Muscle layer of colon (tissue), 2 donors: ENCODE data around the gene PRDM16.

ENCODE experiments used
- H3K27ac ChIP-seq: one replicate; pipeline ENCODE4 v1.7.0; 2013; ENCODE audit warnings: low read depth, mild to moderate bottlenecking, low read length, moderate library complexity
- H3K27me3 ChIP-seq, 2 donors: one replicate each; pipeline ENCODE4 v1.7.0; 2013; ENCODE audit warnings: low read length in 2 of 2, mild to moderate bottlenecking in 2 of 2; ENCODE audit not compliant: insufficient read depth in 2 of 2, control insufficient read depth in 1 of 2
- H3K36me3 ChIP-seq: one replicate; pipeline ENCODE4 v1.7.0; 2013; ENCODE audit warnings: mild to moderate bottlenecking, low read length; ENCODE audit not compliant: insufficient read depth
- H3K4me1 ChIP-seq: one replicate; pipeline ENCODE4 v1.7.0; 2013; ENCODE audit warnings: mild to moderate bottlenecking, low read length; ENCODE audit not compliant: insufficient read depth
- H3K4me3 ChIP-seq, 2 donors: one replicate each; pipeline ENCODE4 v1.7.0; 2013; ENCODE audit warnings: low read length in 2 of 2, low read depth in 1 of 2, mild to moderate bottlenecking in 1 of 2, moderate library complexity in 1 of 2
- H3K9ac ChIP-seq: one replicate; pipeline ENCODE4 v1.7.0; 2013; ENCODE audit warnings: low read length
- H3K9me3 ChIP-seq: one replicate; pipeline ENCODE4 v1.7.0; 2013; ENCODE audit warnings: mild to moderate bottlenecking, low read length
- donor health status: abdominal sarcoma.
- donor health status: Adenocarcinoma of cecum.

PRDM16 gene

DNA sequence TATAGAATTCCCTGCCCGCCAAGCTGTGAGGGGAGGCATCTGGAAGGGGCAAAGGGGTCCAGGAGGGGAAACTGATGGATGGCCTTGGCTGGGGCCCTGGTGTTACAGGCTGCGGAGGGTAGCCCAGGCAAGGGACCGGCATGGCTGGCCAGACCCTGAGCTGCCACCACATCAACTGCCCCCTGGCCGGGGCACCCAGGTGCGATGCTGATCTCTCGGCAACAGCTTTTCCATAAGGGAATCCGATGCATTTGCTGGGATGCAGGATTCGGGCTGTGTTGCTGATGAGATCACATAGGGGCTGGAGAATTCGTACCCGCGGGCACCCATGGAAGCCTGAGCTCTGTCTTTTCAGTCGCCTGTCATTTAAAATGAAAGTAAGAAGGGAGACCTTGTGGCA lies 73.7 kb downstream of the PRDM16 start:
- Histone ChIP-seq H3K4me3 (no peak overlapping the region), H3K9ac (no peak overlapping the region), H3K27me3 (peaks cover 29 to 76% of the 10 kb centered on the region in 2 donors), H3K27ac (no peak overlapping the region), H3K36me3 (no peaks in the 10 kb centered on the region), H3K9me3 (no peaks in the 10 kb centered on the region), H3K4me1 (peaks cover 11% of the 10 kb centered on the region)

DNA sequence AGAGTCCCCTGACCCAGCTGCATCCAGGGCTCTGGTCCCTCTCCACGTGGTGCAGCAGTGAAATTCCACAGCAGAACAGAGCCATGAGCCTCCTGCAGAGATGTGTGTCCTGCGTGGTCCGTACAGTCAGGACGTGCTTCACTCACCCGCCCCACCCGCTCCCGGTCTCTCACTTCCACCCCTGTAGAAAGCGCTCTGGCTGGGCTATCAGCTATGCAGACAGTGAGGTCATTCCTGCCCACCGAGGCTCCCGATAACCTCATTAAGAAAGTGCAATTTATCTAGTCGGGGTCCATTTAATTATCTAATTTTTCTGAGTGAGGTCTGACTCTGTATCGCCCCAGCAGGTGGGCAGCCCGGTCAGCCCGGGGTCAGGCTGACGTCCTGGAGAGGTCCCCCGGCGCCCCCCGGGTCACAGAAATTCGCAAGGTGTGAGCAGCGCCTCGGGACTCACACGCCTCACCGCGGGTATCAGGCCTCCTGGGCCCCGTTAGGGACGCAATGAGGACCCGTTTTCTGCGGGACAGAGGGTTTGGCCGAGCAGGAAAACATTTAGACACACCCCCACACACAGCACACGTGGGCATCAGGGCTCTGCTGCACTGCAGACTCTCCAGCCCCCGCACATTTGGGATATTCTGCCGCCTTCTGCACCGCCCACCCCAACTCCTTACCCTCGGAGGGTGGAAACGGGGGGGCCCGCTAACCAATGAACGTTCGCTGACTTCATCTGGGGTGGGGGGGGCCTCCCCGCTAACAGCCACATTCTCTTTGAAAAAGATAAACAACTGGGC lies 76.7 kb downstream of the PRDM16 start:
- H3K4me1 ChIP-seq: no peaks in the 10 kb centered on the region
- no peaks in the 10 kb centered on the region for H3K9me3 ChIP-seq
- H3K27me3 ChIP-seq: peaks cover 19 to 56% of the 10 kb centered on the region in 2 donors
- no peaks in the 10 kb centered on the region for H3K36me3 ChIP-seq
- H3K9ac ChIP-seq: no peak overlapping the region
- no peak overlapping the region for H3K27ac ChIP-seq
- no peak overlapping the region for H3K4me3 ChIP-seq

DNA sequence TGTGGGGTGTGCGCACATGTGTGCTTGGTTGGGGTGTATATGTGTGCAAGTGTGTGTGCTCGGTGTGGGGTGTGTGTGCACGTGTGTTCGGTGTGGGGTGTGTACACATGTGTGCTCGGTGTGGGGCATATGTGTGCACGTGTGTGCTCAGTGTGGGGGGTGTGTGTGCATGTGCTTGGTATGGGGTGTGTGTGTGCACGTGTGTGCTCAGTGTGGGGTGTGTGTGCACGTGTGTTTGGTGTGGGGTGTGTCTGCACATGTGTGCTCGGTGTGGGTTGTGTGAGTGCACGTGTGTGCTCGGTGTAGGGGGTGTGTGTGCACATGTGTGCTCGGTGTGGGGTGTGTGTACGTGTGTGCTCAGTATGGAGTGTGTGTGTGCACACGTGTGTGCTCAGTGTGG lies 77.5 kb downstream of the PRDM16 start:
- Histone ChIP-seq H3K4me1 (no peaks in the 10 kb centered on the region), H3K4me3 (no peak overlapping the region), H3K36me3 (no peaks in the 10 kb centered on the region), H3K9me3 (no peaks in the 10 kb centered on the region), H3K9ac (no peak overlapping the region), H3K27me3 (peaks cover 12 to 49% of the 10 kb centered on the region in 2 donors), H3K27ac (no peak overlapping the region)

DNA sequence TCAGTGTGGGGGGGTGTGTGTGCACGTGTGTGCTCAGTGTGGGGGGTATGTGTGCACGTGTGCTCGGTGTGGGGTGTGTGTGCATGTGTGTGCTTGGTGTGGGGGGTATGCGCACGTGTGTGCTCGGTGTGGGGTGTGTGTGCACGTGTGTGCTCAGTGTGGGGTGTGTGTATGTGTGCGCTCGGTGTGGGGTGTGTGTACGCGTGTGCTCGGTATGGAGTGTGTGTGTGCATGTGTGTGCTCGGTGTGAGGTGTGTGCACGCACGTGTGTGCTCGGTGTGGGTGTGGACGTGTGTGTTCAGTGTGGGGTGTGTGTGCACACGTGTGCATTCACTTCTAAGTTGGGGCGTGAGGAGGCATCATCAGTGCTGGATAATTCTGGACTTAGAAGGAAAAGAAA lies 77.9 kb downstream of the PRDM16 start:
- peaks cover 10 to 45% of the 10 kb centered on the region in 2 donors for H3K27me3 ChIP-seq
- H3K27ac ChIP-seq: no peak overlapping the region
- H3K9me3 ChIP-seq: no peaks in the 10 kb centered on the region
- H3K4me3 ChIP-seq: no peak overlapping the region
- H3K9ac ChIP-seq: no peak overlapping the region
- H3K4me1 ChIP-seq: no peaks in the 10 kb centered on the region
- H3K36me3 ChIP-seq: no peaks in the 10 kb centered on the region

DNA sequence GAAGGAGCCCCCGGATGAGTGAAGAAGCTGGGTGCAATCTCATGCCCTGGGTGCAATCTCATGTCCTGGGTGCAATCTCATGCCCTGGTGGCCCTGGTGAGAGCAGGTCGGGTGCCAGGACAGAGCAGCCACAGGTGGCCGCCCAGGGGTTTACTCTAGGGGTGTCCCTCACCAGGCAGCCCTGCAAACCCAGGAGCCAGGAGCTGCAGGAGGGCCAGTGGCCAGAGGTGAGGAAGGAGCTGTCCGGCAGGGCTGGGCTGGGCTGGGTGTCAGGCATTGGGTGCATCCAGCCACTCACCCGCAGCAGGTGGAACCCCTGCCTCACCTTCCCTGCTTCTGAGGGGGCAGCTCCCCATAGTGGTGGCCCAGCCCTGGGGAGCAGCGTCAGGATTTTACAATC lies 79.2 kb downstream of the PRDM16 start:
- H3K27me3 ChIP-seq: peaks cover under 1 to 35% of the 10 kb centered on the region in 2 donors

DNA sequence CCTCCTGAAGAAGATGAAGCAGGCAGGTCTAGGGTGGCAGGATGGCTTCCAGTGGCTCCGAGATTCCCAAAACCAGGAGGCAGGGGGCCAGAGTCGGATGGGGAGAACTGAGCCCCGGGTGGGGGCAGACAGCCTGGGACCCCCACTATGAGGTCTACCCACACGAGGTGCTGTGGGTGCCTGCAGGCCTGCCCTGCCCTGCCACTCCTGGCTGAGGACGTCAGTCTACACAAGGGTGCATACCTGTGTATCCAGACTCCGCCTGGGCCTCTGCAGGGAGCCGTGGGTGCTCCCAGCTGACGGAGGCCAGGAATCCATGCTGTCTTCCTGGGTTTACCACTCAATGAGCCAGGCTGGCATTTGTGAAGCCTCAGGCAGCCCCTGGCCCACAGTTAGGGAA lies 80.3 kb downstream of the PRDM16 start:
- no peak overlapping the region for H3K27ac ChIP-seq

More for the DNA sequence above, 79.2 kb downstream of the PRDM16 start:
- Histone ChIP-seq H3K27ac (no peak overlapping the region), H3K9ac (no peak overlapping the region), H3K4me3 (no peak overlapping the region), H3K9me3 (no peaks in the 10 kb centered on the region), H3K36me3 (no peaks in the 10 kb centered on the region), H3K4me1 (no peaks in the 10 kb centered on the region)

DNA sequence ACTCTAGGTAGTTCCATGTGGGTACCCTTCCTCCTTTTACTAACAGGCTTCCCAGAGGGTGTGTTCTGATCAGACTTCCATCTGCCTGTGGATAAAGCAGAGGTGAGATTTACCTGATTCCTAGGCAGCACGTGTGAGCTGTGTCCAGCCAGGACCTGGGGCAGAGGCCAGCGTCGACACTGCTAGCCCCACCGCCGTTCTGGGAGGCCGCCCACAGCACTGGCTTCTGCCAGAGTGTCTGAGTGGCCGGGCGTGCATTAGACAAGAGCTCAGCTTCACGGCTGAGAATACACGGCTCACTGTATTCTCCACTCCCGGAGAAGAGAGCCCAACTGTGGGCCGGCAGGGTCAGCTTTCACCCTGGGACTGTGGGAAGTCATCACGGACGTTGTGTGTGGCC lies 82.5 kb downstream of the PRDM16 start:
- Histone ChIP-seq H3K27ac (no peak overlapping the region), H3K36me3 (no peaks in the 10 kb centered on the region), H3K27me3 (peaks cover 0 to 21% of the 10 kb centered on the region in 2 donors), H3K4me1 (no peaks in the 10 kb centered on the region), H3K9me3 (no peaks in the 10 kb centered on the region), H3K9ac (no peak overlapping the region), H3K4me3 (no peak overlapping the region)

More for the DNA sequence above, 80.3 kb downstream of the PRDM16 start:
- Histone ChIP-seq H3K9ac (no peak overlapping the region), H3K27me3 (peaks cover 0 to 33% of the 10 kb centered on the region in 2 donors), H3K36me3 (no peaks in the 10 kb centered on the region), H3K4me3 (no peak overlapping the region), H3K4me1 (no peaks in the 10 kb centered on the region), H3K9me3 (no peaks in the 10 kb centered on the region)

DNA sequence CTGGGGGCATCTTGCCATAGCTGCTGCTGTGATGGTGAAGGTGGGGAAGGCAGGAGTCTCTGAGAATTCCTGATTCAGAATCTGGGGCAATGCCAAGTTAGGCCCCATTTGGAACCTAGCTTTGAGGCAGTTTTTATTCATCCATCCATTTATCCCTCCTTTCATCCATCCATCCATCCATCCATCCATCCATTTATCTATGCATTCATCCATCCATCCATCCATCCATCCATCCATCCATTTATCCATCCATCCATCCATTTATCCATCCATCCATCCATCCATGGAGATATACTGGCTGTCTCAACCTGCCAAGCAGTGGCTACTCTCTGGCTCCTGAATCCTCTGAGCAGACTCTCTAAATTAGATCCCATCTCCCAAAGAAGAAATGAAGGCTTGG lies 83.1 kb downstream of the PRDM16 start:
- no peak overlapping the region for H3K27ac ChIP-seq
- H3K4me1 ChIP-seq: no peaks in the 10 kb centered on the region
- H3K9me3 ChIP-seq: no peaks in the 10 kb centered on the region
- no peak overlapping the region for H3K4me3 ChIP-seq
- peaks cover 0 to 27% of the 10 kb centered on the region in 2 donors for H3K27me3 ChIP-seq
- H3K36me3 ChIP-seq: no peaks in the 10 kb centered on the region
- H3K9ac ChIP-seq: no peak overlapping the region

DNA sequence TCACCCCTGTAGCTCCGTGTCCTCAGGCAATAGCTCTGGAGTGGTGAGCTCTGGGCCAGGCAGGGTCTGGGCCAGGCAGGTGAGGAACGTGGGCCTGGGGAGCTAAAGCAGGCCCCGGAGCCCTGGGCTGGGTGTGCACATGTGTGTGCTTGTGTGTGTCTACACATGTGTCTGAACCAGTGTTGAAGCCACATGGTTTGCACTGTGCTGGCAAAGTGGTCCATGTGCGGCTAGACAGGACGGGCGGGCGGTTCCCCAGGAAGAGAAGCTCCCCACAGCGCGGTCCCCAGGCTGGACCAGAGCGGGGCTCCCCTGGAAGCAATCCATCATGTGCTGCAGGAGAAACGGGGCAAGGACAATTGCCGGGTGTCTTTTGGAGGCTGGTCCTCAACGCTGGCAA lies 84.2 kb downstream of the PRDM16 start:
- Histone ChIP-seq H3K4me1 (no peaks in the 10 kb centered on the region), H3K36me3 (no peaks in the 10 kb centered on the region), H3K9me3 (no peaks in the 10 kb centered on the region), H3K9ac (no peak overlapping the region), H3K4me3 (no peak overlapping the region), H3K27ac (no peak overlapping the region), H3K27me3 (peaks cover 0 to 24% of the 10 kb centered on the region in 2 donors)

DNA sequence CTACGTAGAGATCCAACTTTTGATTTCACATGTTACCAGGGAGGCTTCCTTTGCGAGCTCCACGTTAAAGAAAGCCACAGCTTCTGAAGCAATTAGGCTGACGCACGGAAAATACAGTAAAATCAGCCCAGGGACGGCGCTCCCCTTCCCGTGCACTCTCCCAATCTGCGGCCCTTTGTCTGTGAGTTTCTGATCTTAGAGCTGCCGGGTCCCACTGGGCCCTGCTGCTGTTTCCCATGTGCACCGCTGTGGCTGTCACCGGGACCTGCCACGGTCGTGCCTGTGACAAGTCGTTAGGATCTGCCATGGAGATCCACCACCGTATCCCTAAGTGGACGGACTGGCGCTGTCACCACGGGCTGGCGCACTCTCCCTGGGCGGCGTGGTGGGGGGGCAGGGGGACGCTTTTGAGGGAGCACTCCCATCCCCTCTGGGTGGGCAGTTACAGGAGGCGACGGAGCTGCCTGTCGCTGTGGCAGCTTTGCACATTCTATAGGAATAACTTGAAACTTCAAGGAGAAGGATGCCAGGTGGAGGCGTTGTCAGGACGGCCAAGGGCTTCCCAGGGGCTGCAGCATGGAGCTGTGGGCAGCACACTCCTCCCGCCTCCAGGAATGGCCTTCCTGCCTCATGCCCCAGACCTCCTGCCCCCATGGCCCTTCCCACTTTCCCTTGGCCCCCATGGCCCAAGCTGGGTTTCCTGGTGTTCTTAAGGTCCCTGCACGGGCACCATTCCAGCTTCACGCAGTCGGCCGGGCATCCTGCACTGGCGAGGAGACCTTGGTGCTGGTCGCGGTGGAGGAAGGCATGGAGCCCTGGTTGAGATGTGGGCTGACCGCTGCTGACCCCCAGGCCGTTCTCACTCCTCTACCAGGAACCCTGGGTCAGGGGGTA lies 85.1 kb downstream of the PRDM16 start:
- Histone ChIP-seq H3K27me3 (peaks cover 0 to 19% of the 10 kb centered on the region in 2 donors), H3K36me3 (no peaks in the 10 kb centered on the region), H3K27ac (no peak overlapping the region), H3K9ac (no peak overlapping the region), H3K9me3 (no peaks in the 10 kb centered on the region), H3K4me1 (no peaks in the 10 kb centered on the region), H3K4me3 (no peak overlapping the region)

DNA sequence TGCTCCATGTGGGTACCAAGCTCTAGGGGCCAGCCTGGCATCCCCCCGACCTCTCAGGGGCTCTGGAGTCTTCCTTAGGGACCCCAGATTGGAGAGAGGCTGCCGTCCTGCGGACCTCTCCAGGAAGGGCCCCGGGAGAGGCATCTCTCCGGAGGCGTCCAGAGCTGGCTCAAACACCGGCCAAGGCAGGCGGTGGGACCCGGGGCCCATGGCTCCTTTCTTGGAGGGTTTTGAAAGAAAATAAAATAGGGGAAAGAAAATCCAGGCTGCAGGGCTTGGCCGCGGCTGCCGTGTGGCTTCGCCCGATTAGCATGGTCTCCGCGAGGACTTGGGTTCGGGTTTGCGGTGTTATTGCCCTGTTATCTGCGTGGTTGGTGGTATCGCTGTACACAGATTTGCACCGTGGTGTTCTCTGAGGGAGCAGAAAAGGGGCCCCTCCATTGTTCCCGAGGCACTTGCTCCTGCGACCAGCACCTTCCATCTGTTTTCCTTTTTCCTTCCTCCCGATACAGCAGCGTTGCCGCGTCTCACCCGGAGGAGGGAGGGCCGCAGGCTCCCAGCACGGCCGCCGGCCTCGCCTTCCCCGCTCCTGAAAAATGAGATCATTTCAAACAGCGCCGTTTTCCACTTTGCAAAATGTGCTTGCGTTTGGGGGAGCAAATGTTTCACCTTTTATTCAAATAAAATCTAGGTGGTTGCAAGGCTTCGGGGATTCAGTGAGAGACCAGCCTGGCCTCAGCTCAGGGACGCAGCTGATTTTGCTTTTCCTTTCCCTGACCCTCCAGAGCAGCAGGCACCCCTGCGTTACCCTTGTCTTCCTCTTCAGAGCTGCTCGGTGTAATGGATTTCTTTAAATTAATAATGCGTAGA lies 86.3 kb downstream of the PRDM16 start:
- no peaks in the 10 kb centered on the region for H3K4me1 ChIP-seq
- H3K27me3 ChIP-seq: peaks cover 0 to 19% of the 10 kb centered on the region in 2 donors
- H3K36me3 ChIP-seq: no peaks in the 10 kb centered on the region
- H3K9ac ChIP-seq: no peak overlapping the region
- H3K4me3 ChIP-seq: no peak overlapping the region
- no peak overlapping the region for H3K27ac ChIP-seq
- no peaks in the 10 kb centered on the region for H3K9me3 ChIP-seq
